HuH-7 (cell line): ENCODE results near the gene OR5D14.

Experiments
- DNase-seq: peaks from one replicate; pipeline ENCODE4 v3.0.0; 2011; ENCODE audit warnings: low spot score

Gene OR5D14

GRCh38 chr11:55795256-55795655 lies at the start of gene OR5D14:
TSS of gene OR5D14 (plus strand) at chr11:55795556. CDS start at chr11:55795556, 0 bp downstream.
- DNase-seq = no peak

DNA sequence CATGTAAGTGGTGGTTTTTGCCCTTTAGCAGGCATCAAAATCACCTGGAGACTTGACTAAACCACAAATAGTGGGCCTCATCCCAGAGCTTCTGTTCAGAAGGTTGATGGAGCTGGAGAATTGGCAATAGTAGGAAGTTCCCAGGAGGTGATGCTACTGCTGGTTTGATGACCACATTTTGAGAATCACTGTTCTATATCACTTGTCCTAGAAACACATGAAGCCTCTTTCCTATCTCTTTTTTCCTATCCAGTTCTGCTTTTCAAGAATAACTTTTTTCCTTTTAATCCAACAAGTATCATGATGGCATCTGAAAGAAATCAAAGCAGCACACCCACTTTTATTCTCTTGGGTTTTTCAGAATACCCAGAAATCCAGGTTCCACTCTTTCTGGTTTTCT lies 22.2 kb upstream of the OR5D14 start, which contains the start of gene OR5D13:
Gene OR5D13, plus strand, starts transcription at position 301 of the 400 bp plus-strand sequence. Its CDS starts 0 bp downstream, at position 301.
- DNase-seq = no peak

DNA sequence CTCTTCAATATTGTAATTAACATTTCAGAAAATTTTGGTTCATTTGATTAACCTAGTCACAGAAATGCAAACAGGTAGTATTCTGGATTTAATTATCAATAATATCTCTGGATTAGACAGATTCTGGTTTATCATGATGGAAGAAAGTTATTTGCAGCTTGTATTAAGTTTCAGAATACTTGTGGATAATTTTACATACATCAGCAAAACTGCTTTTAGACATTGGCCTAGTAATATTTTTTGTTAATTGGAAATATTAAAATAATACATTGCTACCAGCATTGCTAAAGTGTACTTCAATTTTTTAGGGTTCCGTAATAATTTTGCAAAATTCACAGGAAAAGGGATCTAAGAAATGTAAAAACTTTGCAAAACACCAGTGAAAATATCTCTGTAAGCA lies 3.8 kb upstream of the OR5D14 start:
- DNase-seq = no peak

GRCh38 chr11:55793321-55793720 lies 2.0 kb upstream of the OR5D14 start:
- no peak for DNase-seq

DNA sequence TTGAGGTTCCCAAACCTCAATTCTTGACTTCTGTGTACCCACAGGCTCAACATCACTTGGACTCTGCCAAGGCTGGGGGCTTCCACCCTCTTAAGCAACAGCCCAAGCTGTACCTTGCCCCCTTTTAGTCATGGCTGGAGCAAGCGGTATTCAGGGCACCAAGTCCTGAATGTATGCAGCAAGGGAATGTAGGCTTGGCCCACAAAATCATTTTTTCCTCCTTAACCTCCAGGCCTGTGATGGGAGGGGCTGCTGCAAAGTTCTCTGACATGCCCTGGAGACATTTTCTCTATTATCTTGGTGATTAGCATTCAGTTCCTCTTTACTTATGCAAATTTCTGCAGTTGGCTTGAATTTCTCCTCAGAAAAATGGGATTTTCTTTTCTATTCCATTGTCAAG lies 10.9 kb downstream of the OR5D14 start:
- no peak for DNase-seq

DNA sequence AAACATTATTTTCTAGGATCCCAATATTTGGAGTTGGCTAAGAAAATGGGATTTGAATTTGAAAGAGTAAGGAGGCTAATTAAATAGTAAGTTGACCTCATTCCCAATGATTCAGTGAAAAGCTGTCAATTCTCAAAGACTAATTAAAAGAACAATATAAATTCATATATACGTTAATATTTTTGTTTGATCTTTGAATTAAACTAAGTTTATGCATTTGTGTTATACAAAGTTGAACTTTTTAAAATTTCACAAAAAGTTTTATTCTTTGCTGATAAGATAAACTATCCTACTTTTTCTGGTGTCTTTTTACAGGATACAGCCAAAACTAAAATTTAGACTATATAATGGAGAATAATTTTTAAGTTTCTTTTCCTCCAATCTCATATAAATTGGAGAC lies 15.7 kb downstream of the OR5D14 start, which contains the start of gene OR5L1:
Gene OR5L1, plus strand, starts transcription at position 301 of the 400 bp plus-strand sequence. CDS start 100 bp downstream, outside the sequence.
- no peak for DNase-seq

- no peak for DNase-seq
These were observed 24.0 kb downstream of the OR5D14 start, which contains the start of gene OR5D18 for GRCh38 chr11:55819330-55819729. TSS of gene OR5D18 (plus strand) at chr11:55819630. CDS start at chr11:55819630, 0 bp downstream.

DNA sequence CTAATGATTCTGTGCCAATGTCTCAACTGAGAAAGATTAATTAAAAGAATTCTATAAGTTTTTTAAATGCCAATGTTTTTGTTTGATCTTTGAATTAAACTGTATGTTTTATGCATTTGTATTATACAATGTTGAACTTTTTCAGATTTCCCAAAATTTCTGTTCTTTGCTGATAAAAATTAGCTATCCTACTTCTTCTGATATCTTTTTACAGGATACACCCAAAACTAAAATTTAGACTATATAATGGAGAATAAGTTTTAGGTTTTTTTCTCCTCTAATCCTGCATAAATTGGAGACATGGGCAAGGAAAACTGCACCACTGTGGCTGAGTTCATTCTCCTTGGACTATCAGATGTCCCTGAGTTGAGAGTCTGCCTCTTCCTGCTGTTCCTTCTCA lies 31.6 kb downstream of the OR5D14 start, which contains the start of gene OR5L2:
Gene OR5L2, plus strand, starts transcription at position 301 of the 400 bp plus-strand sequence. Its CDS starts 0 bp downstream, at position 301.
- DNase-seq = no peak

- DNase-seq = no peak
These were observed 43.1 kb downstream of the OR5D14 start, which contains the start of gene OR5D16 for GRCh38 chr11:55838452-55838851. TSS of gene OR5D16 (plus strand) at chr11:55838752. CDS start at chr11:55838752, 0 bp downstream.
